CD4-positive, alpha-beta T cell treated with Interleukin-2 at 100 ng/mL for 4 hours (primary cell): ENCODE data around the gene GATA5.

Experiments used
- DNase-seq: peaks from one replicate; pipeline ENCODE4 v3.0.0-alpha.2; 2020; ENCODE audit warnings: low spot score

Gene GATA5

DNA sequence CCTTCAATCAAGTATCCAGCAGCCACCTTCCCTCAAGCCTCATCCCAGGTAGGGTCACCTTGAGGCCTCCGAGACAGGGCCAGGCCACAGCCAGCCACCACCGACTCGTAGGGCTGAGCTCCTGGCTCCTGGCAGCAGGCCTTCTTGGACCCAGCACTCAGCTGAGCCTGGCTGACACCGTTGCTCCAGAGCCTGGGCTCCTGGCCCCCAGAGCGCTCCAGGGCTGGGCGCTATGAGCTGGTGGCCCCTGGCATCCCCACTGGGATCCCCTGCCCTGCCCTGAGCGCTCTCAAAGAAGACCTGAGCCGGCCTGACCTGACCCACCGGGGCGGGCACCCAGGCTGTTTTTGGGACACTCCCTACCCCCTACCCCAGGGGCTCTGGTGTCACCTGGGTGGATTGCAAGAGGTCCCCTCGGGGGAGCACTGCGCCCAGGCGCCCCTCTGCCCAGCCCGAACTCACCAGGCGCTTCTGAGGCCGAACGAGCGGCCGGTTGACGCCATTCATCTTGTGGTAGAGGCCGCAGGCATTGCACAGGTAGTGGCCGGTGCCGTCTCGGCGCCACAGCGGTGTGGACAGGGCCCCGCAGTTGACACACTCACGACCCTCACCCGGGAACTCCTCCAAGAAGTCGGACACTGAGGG lies 2.7 kb downstream of the GATA5 start:
- no peak for DNase-seq

DNA sequence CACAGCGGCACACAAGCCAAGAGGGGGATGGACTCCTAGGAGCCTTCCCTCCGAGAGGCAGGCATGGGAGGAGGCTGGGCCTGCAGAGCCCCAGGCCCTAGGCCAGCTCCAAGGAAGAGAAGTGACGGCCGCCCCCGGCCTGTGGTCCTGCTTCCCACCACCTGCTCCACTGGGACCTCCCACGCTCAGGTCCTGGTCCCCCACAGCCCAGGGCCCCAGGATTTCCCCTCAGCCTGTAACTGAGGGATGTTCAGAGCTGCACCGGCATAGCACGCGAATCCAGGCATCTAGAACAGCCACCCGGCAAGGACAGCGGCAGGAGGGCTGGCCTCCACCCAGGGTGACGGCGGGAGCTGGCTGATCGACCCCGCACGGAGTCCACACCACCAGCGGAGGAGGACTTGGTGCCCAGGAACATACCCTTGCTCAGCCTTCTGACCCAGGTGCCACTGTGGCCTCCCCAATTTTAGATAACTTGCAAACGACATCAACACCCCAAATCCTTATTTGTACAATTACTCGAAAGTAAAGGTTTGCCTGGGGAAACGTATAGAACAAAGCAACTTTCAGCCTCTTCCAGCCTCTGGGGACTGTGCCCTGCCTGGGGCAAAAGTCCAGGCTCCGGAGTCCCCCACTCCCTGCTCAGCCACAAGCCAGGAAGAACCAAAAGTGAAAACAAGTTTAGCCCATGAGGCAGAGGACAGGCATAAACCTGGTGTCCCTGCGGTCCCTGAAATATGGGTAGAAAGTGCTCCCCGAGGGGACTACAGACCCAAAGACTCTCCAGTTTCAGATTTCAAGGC lies 3.5 kb downstream of the GATA5 start:
- no peak for DNase-seq

DNA sequence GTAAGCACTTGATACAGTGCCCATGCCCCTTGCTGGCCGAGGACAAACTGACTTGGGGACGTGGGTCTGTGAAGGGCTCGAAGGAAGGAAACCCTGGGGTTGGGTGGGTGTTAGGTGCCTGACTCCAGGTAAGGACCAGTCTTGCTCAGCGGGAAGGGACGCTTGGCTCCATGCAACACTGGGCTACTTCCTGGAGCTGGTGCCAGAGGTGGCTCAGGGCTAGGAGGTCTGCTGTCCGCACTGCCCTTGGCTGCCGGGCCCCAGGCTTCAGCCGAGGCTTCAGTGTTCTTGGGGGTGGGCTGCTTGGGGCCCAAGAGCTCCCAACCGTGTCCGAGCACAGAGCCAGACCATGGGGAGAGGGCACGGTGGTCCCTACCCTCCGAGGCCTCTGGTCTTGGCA lies 5.3 kb downstream of the GATA5 start:
- DNase-seq: no peak

DNA sequence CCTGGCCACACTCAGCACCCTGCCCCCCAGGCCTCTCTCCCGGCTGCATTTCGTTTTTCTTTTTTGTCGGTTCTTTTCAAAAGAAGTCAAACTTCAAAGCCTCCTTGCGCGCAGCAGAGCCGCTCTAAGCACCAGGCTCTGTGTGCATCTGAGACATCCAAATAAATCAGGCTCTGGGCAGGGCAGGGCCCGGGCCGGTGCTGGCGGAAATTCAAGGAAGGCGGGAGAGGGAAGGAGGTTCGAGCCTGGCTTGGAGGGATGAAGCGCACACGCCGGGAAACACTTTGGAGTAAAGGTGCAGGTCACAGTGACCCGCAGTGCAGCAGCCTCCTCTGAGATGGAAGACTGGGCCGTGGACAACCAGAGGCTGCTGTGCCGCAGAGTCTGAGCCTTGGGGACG lies 5.8 kb downstream of the GATA5 start:
- no peak for DNase-seq

DNA sequence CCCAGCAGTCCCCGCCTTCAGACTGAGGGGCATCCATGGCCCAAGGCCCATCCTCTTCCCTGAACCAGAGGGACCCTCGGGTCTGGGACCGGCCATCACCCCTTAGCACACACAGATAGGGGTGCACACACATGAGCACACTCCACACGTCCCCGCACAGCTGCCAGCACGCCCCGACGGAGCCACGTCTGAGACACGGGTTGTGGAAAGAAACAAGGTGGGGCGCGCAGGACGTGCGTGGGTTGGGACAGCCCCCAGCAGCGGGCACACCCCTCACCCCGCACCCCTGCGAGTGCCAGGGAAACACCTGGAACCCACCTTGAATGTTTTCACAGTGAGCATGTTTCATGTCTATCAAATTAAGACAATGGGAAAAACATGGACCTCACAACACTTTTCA lies 6.4 kb downstream of the GATA5 start:
- DNase-seq: no peak

DNA sequence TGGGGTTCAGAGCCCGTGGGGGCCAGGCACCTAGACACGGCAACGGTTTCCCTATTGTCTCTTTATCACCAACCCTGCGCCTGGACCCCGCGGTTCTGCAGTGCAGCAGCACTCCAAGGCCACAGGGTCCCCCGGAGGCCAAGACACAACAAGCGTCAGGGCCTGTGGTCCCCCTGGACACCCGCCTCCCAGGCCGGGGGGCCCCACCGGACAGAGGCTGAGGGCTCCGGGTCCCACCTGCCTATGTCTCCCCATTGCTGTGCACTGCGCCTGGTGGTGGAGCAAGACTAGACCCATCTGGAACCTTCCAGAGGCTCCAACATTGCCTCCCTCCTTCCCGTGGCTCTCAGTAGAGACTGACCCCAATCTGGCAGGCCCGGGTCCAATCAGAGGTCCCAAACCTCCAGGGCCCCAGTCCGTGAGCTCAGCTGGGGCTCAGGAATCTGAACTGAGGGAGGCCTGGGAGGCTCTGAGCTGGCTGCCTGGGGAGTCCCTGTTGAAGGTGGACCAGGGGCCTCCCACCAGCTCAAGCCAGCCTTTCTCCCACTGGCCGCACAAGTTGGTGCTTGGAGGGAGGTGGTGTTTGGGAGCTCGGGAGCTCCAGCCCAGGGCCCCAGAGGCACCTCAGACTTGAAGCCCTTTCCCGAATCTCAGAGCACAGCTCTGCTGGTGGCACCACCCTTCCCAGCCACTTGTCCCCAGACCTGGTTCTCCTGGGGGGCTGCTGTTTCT lies 8.8 kb downstream of the GATA5 start:
- DNase-seq: no peak

DNA sequence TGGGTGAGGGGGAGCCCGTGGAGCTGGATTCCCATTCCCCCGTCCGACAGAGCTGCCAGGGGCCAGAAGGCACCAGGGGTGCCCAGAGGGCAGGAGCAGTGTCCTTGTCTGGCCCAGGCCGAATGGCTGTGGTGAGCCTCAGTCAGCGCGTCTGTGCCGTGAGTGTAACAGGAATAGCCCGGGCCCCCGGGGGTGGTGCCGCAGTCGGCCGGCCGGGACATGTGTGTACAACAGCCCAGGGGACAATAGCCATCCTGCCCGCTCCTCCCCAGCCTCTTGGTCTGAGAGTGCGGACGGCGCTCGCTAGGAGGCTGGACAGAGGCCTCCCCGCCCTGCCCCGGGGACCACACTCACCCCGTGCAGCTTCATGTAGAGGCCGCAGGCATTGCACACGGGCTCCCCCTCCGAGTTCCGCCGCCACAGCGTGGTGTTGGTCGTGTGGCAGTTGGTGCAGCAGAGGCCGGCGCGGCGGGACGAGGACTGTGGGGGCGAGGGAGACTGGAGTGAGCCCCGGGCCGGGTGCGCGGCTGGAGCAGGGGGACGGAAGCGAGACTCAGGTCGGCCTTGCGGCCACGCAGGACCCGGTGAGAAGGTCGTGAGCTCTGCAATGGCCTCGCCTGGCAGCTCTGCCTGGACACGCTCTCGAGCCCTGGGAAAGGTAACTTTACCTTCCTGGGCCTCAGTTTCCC lies 9.6 kb downstream of the GATA5 start:
- no peak for DNase-seq

DNA sequence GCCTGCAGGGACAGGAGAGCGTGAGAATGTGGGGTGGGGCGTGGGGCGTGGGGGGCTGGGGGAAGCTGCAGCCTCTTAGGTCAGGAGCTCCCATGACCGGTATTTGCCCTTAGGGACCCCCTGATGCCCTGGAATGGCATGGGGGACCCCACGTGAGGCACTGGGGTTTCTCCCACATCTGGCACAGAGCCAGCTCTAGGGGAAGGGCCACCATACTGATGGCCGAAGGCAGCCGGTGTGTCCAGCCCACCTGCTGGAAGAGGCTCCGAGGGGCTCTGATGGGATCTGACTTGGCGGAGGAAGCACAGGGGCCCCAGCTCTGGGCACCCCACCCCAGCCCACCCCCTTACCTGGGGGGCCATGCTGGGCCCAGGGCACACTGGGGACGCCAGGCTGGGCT lies 10.8 kb downstream of the GATA5 start:
- DNase-seq: no peak

DNA sequence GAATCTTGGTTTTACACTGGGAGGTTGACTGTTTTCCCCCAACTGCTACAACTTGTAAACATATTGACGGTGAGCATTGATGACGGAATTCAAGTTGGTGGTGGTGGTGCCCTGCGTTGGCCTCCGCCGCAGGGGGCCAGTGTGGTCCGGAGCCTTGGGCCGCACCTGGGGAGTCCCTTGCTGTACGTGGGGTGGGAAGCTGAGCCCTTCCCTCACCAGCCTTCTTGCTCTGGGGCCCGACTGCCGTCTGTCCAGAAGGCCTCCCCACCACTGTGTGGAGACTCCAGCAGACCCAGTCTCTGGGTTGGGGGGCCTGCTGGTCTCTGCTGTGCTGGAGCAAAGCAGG lies 11.4 kb downstream of the GATA5 start:
- no peak for DNase-seq

DNA sequence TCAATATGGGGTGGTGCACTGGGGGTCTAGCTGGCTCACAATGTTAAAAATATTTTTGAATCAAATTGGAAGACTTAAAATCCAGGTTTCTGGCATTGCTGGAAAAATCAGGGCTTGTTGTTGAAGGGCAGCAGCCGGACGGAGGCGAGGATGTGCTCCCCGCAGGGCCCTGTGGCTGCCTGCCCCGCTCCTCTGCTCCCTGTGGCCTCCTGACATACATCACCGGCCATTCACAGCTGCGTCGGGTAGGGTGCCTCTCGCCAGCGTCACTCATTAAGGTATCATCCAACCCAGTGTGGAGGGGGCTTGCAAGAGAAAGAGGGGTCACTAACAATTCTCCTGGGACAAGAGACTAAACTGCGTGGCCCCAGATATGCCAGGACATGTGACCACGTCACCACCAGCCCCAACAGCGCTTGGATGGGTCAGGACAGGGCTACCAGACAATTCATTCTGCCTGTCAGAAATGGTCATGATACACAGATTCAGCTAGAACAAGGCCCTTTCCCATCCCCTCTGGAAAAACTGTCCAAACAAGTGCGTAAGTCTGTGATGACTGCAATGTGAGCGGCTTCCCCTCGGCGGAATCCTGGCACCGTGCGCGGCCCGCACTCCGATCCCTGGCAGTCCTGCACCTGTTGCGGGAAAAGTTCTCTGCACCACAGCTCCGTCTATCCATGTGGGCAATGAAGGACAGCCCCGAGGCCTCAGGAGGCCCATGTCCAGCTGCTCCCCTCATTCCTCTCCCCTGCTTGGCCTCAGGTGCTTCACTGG lies 12.0 kb downstream of the GATA5 start:
- DNase-seq: no peak

DNA sequence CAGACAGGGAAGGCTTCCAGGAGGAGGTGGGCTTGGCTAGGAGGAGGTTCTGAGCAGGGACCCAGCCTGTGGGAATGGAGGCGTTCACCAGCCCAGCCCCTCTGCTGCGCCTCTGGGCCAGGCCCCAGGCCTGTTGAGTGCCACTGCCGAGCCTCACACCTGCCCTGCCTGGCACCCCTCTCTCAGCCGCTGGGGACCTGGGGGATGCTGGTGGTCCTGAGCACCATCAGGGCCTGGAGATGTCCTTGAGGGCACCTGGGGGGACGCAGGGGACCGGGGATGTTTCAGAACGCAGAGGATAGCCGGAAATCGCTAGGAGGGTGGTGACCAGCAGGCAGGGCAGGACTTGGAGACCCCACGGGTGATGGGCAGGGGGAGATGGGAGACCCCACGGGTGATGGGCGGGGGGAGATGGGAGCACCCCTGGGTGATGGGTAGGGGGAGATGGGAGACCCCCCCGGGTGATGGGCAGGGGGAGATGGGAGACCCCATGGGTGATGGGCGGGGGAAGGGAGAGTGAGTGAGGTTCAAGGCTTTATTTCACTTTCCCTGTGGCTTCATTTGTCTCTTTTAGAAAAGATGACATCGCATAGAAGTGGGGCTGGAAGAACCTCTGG lies 12.7 kb downstream of the GATA5 start:
- no peak for DNase-seq

DNA sequence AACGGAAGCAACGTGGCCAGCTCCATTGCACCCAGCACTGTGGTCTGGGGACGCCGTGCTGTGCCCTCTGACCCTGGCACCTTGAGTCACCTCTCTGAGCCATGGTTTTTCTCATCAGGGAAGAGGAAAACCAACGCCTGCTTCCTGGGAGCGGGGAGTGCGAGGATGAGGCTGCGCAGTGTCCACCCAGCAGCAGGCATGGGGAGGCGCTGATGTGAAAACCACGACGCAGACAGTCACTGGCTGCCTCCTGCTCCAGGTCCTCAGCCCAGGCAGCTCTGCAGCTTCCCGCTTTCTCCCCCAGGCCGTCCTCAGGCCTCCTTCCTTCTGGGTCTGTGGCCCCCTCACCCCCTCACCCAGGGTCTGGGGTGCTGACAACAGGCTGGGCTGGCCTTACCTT lies 14.0 kb downstream of the GATA5 start:
- no peak for DNase-seq

DNA sequence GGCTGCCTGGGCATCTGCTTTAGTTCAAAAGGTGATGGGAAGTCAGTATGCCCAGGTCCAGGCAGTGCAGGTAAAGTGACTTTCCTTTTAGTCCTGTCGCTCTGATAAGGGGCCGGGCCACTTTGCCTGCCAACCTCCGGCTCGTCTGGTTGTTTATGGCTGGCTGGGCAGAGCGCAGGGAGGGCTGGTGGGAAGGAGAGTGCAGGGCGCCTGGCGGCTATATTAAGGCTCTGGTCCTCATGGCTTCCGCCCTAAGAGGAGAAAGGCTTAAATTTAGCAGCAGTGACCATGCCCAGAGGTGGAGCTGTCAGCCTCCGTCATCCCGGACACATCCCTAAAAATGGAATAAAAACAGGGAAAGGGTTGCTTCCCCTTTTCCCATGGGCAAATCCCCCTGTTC lies 14.6 kb downstream of the GATA5 start:
- DNase-seq: no peak

DNA sequence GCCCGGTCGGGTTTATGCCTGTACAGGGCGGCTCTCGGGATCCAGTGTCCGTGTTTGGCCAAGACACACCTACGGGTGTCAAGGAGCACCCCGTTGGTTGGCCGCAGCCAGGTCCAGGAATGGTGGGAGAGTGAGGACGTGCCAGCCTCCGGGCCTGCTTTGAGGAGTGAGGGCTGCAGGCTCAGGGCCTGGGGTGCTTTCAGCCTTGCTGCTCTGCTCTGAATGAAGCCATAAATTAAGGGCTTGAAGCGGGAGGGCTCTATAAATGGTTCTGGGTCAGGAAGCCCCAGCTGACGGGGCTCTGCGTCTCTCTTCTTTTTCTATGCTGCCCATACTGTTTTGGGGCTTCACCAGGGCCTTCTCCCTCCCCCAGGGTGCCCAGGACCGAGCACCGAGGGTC lies 15.1 kb downstream of the GATA5 start:
- DNase-seq: no peak

DNA sequence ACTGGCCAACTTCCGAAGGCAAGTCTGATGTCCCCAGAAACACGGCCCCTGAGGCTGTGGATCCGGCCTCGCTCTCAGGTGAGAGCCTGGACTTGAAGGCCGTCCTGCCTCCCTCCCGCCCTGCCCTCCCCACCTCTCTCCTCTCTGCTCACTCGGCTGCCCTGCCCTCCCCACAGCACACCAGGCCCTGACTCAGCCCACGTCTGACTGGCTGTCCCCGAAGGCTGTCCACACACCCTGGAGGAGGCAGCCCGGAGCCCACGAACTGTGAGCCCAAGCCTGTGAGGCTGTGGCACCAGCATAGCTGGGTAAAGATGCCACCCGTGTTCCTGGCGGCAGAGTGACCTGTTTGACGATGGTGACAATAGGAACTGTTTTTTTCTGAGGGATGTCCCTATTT lies 16.3 kb downstream of the GATA5 start:
- DNase-seq: no peak

DNA sequence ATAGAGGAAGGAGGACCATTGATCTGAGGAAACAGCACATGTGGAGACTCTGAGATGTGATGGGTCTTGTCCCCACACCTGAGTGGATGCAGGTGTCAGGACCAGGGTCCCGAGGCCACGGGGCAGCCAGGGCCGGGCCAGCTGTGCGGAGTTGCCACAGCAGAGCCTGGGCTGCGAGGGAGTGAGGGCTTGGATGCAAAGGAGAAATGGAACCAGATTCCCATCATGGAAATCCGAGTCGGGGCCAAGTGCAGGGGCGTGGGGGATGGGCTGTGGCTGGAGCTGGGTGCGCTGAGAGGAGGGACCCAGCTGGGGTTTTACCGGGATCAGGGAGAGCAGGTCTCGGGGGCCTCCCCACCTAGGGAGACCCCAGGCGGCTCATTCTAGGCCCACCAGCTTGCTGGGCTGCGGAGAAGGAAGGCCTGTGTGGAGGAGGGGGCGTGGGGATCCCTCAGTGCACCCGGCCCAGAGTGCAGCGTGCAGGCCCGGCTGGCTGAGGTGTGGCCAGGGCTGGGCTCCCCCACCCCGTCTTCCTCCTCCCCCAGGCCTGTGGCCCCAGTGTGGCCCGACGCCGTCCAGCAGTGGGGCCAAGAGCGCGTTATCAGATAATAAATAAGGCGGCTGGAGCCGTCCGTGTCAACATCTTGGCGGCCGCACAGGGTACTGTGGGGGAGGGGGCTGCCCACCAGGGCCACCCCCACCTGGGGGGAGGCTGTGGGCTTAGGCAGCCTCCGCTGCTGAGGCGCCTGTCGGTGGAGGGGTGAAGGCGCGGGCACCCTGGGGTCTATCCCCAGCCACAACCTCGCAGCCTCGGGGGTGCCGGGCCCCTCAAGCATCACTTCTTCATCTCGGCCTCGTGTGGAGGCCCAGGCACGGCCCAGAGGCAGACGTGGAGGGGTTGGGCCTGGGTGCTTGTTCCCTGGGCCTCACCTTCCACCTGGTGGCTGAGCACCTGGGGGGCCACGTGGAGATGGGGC lies 17.2 kb downstream of the GATA5 start:
- DNase-seq: no peak

DNA sequence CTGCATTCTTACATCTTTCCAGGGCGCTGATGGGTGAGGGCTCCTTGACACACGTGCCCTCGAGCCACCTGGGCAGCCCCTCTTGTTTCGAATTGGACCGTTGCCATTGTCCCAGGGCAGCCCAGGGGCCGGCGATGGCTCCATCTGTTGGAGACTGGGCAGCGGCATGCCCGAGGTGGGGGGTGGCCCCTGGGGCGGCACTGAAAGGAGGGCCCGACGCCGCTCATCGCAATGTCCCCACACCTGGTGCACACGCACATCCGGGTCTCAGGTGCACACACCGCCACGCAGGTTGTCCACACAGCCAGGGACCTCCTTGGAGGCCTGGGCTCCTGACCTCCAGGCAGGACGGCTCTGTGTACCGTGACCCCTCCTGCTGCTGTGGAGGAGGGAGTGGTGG lies 18.0 kb downstream of the GATA5 start:
- DNase-seq: no peak

DNA sequence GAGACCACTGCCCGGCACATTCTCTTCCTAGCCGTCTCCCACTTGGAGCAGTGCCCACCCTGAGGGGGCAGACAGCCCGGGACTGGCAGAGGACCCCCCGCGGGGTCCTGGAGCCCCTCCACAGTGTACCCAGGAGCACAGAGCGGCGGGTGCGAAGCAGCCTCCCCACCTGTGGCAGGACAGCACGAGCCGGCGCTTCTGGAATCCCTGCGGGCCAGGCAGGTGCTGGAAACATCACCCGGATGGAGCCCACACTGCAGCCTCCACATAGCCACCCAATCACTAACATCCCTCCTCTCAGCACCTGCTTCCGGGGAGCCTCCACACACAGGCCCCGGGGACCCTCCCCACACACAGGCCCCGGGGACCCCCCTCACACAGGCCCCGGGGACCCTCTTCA lies 18.7 kb downstream of the GATA5 start:
- DNase-seq: no peak

DNA sequence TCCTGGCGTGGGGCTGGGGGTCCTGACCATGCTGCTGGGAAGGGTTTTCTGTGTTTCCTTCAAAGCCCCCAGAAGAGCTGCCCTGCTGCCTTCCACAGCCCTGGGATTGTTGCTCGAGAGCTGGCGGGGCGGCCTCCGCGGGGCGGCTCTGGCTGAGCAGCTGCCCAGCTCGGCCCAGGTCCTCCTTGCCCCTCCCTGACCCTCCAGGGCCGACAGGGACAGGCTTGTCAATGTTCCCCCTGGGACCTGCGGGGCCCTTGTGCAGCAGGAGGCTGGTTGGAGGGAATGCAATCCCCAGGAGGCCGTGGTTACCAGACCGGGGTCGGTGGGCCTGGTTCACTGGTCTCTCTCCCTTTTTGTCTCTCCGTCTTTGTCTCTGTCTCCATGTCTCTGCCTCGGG lies 19.9 kb downstream of the GATA5 start:
- DNase-seq: no peak

DNA sequence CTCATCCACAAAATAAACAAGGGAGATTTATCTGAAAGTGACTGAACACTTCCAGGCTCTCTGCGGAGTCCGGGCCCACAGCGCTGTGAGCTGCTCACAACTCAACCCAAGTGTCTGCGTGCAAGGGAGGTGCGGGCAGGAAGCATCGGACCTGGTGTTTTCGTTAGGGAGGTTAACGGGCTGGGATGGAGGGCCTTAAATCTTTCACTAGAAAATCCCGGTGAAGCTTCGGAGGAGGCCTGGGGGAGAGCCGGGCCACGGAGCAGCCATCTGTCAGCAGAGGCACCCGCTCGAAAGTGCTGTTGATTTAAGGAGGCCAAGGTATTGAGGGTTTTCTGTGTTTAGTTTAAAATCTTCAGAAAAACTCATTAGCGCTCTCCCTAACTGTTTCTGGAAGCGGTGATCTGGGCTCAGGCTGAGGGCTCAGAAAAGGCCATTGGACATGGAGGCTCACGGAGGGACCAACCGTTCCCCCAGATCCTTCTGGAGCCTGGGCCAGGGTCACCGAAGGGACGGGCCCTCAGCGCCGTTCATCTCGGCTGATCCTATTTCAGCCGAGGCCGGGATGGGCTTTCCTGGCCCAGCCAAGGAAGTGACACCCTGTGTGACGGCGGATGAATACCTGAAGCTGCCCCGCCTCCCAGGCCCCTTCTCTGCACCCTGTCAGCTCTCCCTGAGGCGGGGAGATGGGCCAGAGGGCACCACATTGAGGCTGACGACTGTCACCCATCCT lies 20.7 kb downstream of the GATA5 start:
- no peak for DNase-seq
